OCI-M1 (cell line): ENCODE results near the gene MRPL18.
"Not testable (repeated sequence)": the region's sequence is repeated elsewhere in the genome, so short reads cannot be mapped to it uniquely, and the experiment has no call there.

Experiments used
- DNase-seq: peaks from one replicate; lab custom pipeline; 2025; lab: John Stamatoyannopoulos, UW

Gene MRPL18

GRCh38 chr6:159790149-159790955, at the start of gene MRPL18:
Gene MRPL18 (plus strand): TSS chr6:159790467. CDS start chr6:159790588, 121 bp downstream.
- DNase-seq, result peak; percentile 98

- DNase-seq, result no peak
Measured at GRCh38 chr6:159742165-159742564, 48.1 kb upstream of the MRPL18 start.

GRCh38 chr6:159745081-159745480, 45.2 kb upstream of the MRPL18 start:
- no peak for DNase-seq

GRCh38 chr6:159746759-159747158, 43.5 kb upstream of the MRPL18 start:
- no peak for DNase-seq

GRCh38 chr6:159748127-159748526, 42.1 kb upstream of the MRPL18 start:
- not testable (repeated sequence) for DNase-seq

- no peak for DNase-seq
Measured at GRCh38 chr6:159751448-159751847, 38.8 kb upstream of the MRPL18 start.

GRCh38 chr6:159753081-159753872, 37.0 kb upstream of the MRPL18 start:
- DNase-seq, result no peak

GRCh38 chr6:159754401-159754800, 35.9 kb upstream of the MRPL18 start:
- DNase-seq, result no peak

GRCh38 chr6:159754959-159755914, 35.0 kb upstream of the MRPL18 start:
- no peak for DNase-seq

- no peak for DNase-seq
Measured at GRCh38 chr6:159756508-159756907, 33.8 kb upstream of the MRPL18 start.

- no peak for DNase-seq
Measured at GRCh38 chr6:159758031-159759001, 32.0 kb upstream of the MRPL18 start.

- peak; percentile 70 for DNase-seq
Measured at GRCh38 chr6:159759645-159760044, 30.6 kb upstream of the MRPL18 start.

- DNase-seq, result no peak
Measured at GRCh38 chr6:159760602-159761057, 29.6 kb upstream of the MRPL18 start.

GRCh38 chr6:159761129-159761872, 29.0 kb upstream of the MRPL18 start:
- peak; percentile 79 for DNase-seq

- DNase-seq, result peak; percentile 98
Measured at GRCh38 chr6:159761873-159762680, 28.2 kb upstream of the MRPL18 start, which contains the start of gene ACAT2. Gene ACAT2 (plus strand): TSS chr6:159762045. CDS start chr6:159762088, 43 bp downstream.

- peak; percentile 63 for DNase-seq
Measured at GRCh38 chr6:159762681-159763293, 27.5 kb upstream of the MRPL18 start.

- no peak for DNase-seq
Measured at GRCh38 chr6:159766906-159767305, 23.4 kb upstream of the MRPL18 start.

- DNase-seq, result no peak
Measured at GRCh38 chr6:159769470-159769869, 20.8 kb upstream of the MRPL18 start.
